MCF 10A (cell line): Measurements from ENCODE around the gene PPP2R5E. TPM values are rescaled to one million over a fixed set of nuclear protein-coding genes. Genes with fewer than 3 reads are reported as not detected.
A peak's percentile ranks its signal among the peaks of the same experiment; 100 is the strongest.

Experiments
- BruUV-seq: library from RNA; stranded (reverse); fragments of 400-500 nt; replicated peaks from 2 replicates; lab custom pipeline; 2021; lab: Mats Ljungman, UMichigan
- CTCF ChIA-PET: fragments of 300-600 bp; sonication (Branson Sonifier 250); formaldehyde crosslinking; extraction: SDS; loops from one replicate; lab custom pipeline; 2021; ENCODE audit warnings: antibody characterized with exemption, inconsistent platforms; lab: Yijun Ruan, JAX
- POLR2A ChIA-PET: fragments of 300-600, 350-650 bp; sonication (Branson Sonifier 250); formaldehyde crosslinking; extraction: SDS; loops from one replicate; lab custom pipeline; 2020; ENCODE audit warnings: antibody characterized with exemption, inconsistent platforms; lab: Yijun Ruan, JAX
- DNase-seq: peaks from one replicate; pipeline ENCODE4 v3.0.0-alpha.2; 2018; ENCODE audit not compliant: unreplicated experiment
- H3K27ac Mint-ChIP-seq: one replicate; pipeline ENCODE4 v1.8.0; 2022; ENCODE audit warnings: mild to moderate bottlenecking, low read depth, mixed read lengths; ENCODE audit not compliant: unreplicated experiment
- H3K27me3 Mint-ChIP-seq: one replicate; pipeline ENCODE4 v1.8.0; 2022; ENCODE audit warnings: mixed read lengths; ENCODE audit not compliant: insufficient read depth, unreplicated experiment
- H3K36me3 Mint-ChIP-seq: one replicate; pipeline ENCODE4 v1.8.0; 2022; ENCODE audit warnings: mild to moderate bottlenecking, moderate library complexity, mixed read lengths; ENCODE audit not compliant: insufficient read depth, unreplicated experiment
- H3K4me1 Mint-ChIP-seq: one replicate; pipeline ENCODE4 v1.8.0; 2022; ENCODE audit warnings: mixed read lengths; ENCODE audit not compliant: insufficient read depth, unreplicated experiment
- H3K4me3 Mint-ChIP-seq: one replicate; pipeline ENCODE4 v1.8.0; 2022; ENCODE audit warnings: mild to moderate bottlenecking, moderate library complexity, mixed read lengths; ENCODE audit not compliant: unreplicated experiment
- H3K9me3 Mint-ChIP-seq: one replicate; pipeline ENCODE4 v1.8.0; 2022; ENCODE audit warnings: mixed read lengths; ENCODE audit not compliant: unreplicated experiment
- CTCF ChIP-seq: fragments of 200-600 bp; IDR thresholded peaks from one replicate; pipeline ENCODE4 v1.8.0; 2022; ENCODE audit warnings: antibody characterized with exemption, mild to moderate bottlenecking; ENCODE audit not compliant: unreplicated experiment
- intact Hi-C: fragments of 100-400 bp; cut with micrococcal nuclease; formaldehyde crosslinking; loops from 2 replicates; pipeline ENCODE4 v1.14.1; 2022
- total RNA-seq: library from RNA; stranded (reverse); gene quantifications from 2 replicates; pipeline ENCODE4 v1.2.3, GENCODE V29; 2022

Gene PPP2R5E
- total RNA-seq, 1 experiment from 2014 or later = 49.7 TPM

DNA sequence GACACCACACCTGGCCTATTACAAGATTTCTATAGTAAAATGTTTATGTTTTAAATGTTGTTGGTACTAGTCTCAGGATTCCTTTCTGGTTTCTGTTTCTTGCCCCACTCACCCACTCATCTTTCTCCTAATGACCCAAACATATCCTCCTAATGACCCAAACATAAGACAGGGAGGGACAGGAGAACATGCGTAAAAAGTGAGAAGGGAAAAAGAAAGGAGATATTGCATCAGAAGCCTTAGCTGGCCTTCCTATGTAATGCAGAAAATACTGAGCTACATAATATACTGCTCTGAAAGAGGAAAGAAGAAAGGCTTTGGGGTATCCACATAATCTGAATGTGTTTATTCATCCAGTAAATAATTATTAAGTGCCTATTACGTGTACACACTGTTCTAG is 119.8 kb downstream of the PPP2R5E start:
- TF ChIP-seq CTCF = no peak
- no peaks in the 10 kb centered on the region for H3K4me1 Mint-ChIP-seq
- H3K27ac Mint-ChIP-seq = no peak overlapping the region
- BruUV-seq = no TSS peak
- intact Hi-C loops = no loop called here
- no peaks in the 10 kb centered on the region for H3K27me3 Mint-ChIP-seq
- no peak overlapping the region for H3K4me3 Mint-ChIP-seq
- no peak for DNase-seq
- CTCF ChIA-PET = interaction anchor here (0.7 kb wide), 1 partner anchor 66 kb away, joined by 5 read pairs; no protein-coding TSS in a partner anchor
- no peaks in the 10 kb centered on the region for H3K9me3 Mint-ChIP-seq
- H3K36me3 Mint-ChIP-seq = peaks cover 29% of the 10 kb centered on the region
- POLR2A ChIA-PET = interaction anchor here (0.8 kb wide), 1 partner anchor 134 kb away, joined by 3 read pairs; no protein-coding TSS in a partner anchor

DNA sequence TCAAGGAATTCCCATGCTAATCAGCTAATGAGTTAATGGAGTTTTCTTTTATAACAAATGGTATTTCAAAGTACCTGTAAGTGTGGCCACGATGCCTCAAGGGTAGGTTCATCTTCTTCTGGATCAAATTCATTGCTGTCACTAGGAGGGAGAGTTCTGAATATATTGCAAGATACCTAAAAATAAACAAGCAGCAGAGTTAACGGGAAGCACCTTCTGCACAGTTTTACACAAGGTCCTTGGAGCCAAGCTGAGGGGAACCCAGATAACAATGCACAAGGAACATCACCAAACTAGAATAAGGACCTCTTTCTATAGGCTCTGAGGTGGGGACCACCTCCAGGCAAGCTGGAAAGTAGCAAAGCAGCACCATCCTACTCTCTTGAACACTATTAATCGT is 121.3 kb downstream of the PPP2R5E start:
- H3K27me3 Mint-ChIP-seq = no peaks in the 10 kb centered on the region
- intact Hi-C loops = no loop called here
- H3K4me3 Mint-ChIP-seq = no peak overlapping the region
- no peak for TF ChIP-seq CTCF
- no peak for DNase-seq
- peaks cover 29% of the 10 kb centered on the region for H3K36me3 Mint-ChIP-seq
- BruUV-seq = no TSS peak
- ChIA-PET POLR2A (interaction anchor here (0.8 to 1.1 kb wide), 2 partner anchors 11 to 16 kb away, joined by 3 to 4 read pairs; no protein-coding TSS in a partner anchor), CTCF (interaction anchor here (0.6 to 1.0 kb wide), 3 partner anchors 28 to 112 kb away, joined by 3 read pairs; no protein-coding TSS in a partner anchor)
- no peaks in the 10 kb centered on the region for H3K9me3 Mint-ChIP-seq
- H3K4me1 Mint-ChIP-seq = no peaks in the 10 kb centered on the region
- no peak overlapping the region for H3K27ac Mint-ChIP-seq

DNA sequence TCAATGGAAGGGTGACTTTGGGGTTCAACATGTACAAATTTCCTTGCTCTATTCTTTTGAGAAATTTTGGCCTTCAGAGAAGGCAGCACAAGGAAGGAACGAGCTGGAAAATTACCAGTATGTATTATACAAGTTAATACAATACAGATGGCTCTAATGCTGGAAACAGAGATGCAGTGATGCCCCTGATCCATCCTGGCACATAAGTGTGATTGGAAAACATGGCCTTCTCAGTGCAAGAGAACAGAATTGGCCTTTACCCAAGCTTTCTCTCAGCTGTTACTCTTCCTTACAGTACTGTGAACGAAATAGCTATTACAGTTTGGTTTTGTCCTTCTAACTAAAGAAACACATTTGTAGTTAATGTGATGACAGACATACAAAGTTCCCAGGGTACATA is 122.0 kb downstream of the PPP2R5E start:
- Mint-ChIP-seq H3K4me3 (no peak overlapping the region), H3K9me3 (no peaks in the 10 kb centered on the region), H3K27me3 (no peaks in the 10 kb centered on the region), H3K36me3 (peaks cover 29% of the 10 kb centered on the region), H3K4me1 (no peaks in the 10 kb centered on the region), H3K27ac (no peak overlapping the region)
- BruUV-seq = TSS peak; percentile 32
- DNase-seq = no peak
- ChIA-PET CTCF (interaction anchor here (0.6 to 1.0 kb wide), 2 partner anchors 28 to 105 kb away, joined by 3 read pairs; no protein-coding TSS in a partner anchor), POLR2A (interaction anchor here (0.8 to 1.1 kb wide), 2 partner anchors 12 to 17 kb away, joined by 3 to 4 read pairs; no protein-coding TSS in a partner anchor)
- intact Hi-C loops = no loop called here
- TF ChIP-seq CTCF = no peak

DNA sequence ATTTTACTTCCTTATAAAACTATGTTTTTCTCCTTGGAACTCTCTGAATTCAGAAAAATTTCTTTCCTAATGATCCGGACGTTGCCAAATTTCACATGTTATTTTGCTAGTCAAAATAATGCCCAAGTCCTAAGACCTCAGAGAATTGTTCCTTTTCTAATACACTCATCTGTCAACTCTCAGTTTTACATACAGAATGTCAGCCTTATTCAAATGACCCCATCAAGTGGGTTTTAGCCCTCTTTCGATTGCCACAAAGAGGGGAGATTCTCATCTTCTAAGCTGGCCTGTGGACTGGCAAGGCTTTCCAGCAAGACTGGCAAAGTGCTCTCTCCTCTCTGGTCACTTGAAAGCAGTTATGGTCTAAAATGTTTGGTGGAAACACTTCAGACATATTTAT is 125.2 kb downstream of the PPP2R5E start:
- H3K27ac Mint-ChIP-seq = no peak overlapping the region
- no peak for DNase-seq
- POLR2A ChIA-PET = no interaction called here
- H3K9me3 Mint-ChIP-seq = no peaks in the 10 kb centered on the region
- BruUV-seq = no TSS peak
- CTCF ChIA-PET = no interaction called here
- peaks cover 28% of the 10 kb centered on the region for H3K36me3 Mint-ChIP-seq
- intact Hi-C loops = no loop called here
- TF ChIP-seq CTCF = no peak
- H3K27me3 Mint-ChIP-seq = no peaks in the 10 kb centered on the region
- no peaks in the 10 kb centered on the region for H3K4me1 Mint-ChIP-seq
- no peak overlapping the region for H3K4me3 Mint-ChIP-seq
